Activated naive CD8-positive, alpha-beta T cell treated with anti-CD3 and anti-CD28 coated beads for 36 hours (primary cell): ENCODE measurements around the gene FAF2. TPM values are rescaled to one million over a fixed set of nuclear protein-coding genes. Genes with fewer than 3 reads are reported as not detected.
"Not testable (repeated sequence)": the region's sequence is repeated elsewhere in the genome, so short reads cannot be mapped to it uniquely, and the experiment has no call there.

Source experiments
- DNase-seq: peaks from one replicate; pipeline ENCODE4 v3.0.0; 2021
- H3K27ac Mint-ChIP-seq: one replicate; pipeline ENCODE4 v1.8.0; 2022; ENCODE audit warnings: mild to moderate bottlenecking, moderate library complexity, mixed read lengths
- H3K27me3 Mint-ChIP-seq: one replicate; pipeline ENCODE4 v1.8.0; 2022; ENCODE audit warnings: mild to moderate bottlenecking, mixed read lengths
- H3K36me3 Mint-ChIP-seq: one replicate; pipeline ENCODE4 v1.8.0; 2021; ENCODE audit warnings: mild to moderate bottlenecking, mixed read lengths
- H3K4me1 Mint-ChIP-seq: one replicate; pipeline ENCODE4 v1.8.0; 2021; ENCODE audit warnings: mixed read lengths
- H3K4me3 Mint-ChIP-seq: one replicate; pipeline ENCODE4 v1.8.0; 2022; ENCODE audit warnings: mild to moderate bottlenecking, moderate library complexity, mixed read lengths
- H3K9me3 Mint-ChIP-seq: one replicate; pipeline ENCODE4 v1.8.0; 2022; ENCODE audit warnings: mixed read lengths
- total RNA-seq, 2 experiments: library from RNA; stranded (reverse); gene quantifications; one replicate each; pipeline ENCODE4 v1.2.3, GENCODE V29; 2021

FAF2 gene
- total RNA-seq: 10 to 100 TPM; 38.1 to 38.6 TPM

- Mint-ChIP-seq H3K9me3 (peaks cover 1% of the 10 kb centered on the region), H3K27me3 (peaks cover 4% of the 10 kb centered on the region), H3K4me1 (peaks cover 39% of the 10 kb centered on the region), H3K36me3 (peaks cover 8% of the 10 kb centered on the region), H3K4me3 (peak within 1 kb of the TSS; percentile 85), H3K27ac (peak within 1 kb of the TSS; percentile 94)
- DNase-seq: peak; percentile 98
These were observed at the start of gene FAF2 for GRCh38 chr5:176447978-176448608. FAF2 (plus strand) TSS chr5:176448385; CDS start chr5:176448408, 23 bp downstream.

- Mint-ChIP-seq H3K27me3 (no peaks in the 10 kb centered on the region), H3K4me1 (no peaks in the 10 kb centered on the region), H3K9me3 (no peaks in the 10 kb centered on the region), H3K27ac (no peak overlapping the region), H3K36me3 (no peaks in the 10 kb centered on the region), H3K4me3 (no peak overlapping the region)
- DNase-seq: no peak
These were observed 47.6 kb upstream of the FAF2 start for GRCh38 chr5:176400382-176401156.

GRCh38 chr5:176401281-176402205, 46.6 kb upstream of the FAF2 start:
- H3K4me1 Mint-ChIP-seq: no peaks in the 10 kb centered on the region
- H3K9me3 Mint-ChIP-seq: no peaks in the 10 kb centered on the region
- H3K27me3 Mint-ChIP-seq: no peaks in the 10 kb centered on the region
- no peak overlapping the region for H3K27ac Mint-ChIP-seq
- DNase-seq: no peak
- H3K4me3 Mint-ChIP-seq: no peak overlapping the region
- H3K36me3 Mint-ChIP-seq: no peaks in the 10 kb centered on the region

- H3K36me3 Mint-ChIP-seq: peaks cover 2% of the 10 kb centered on the region
- no peaks in the 10 kb centered on the region for H3K27me3 Mint-ChIP-seq
- no peak overlapping the region for H3K4me3 Mint-ChIP-seq
- no peaks in the 10 kb centered on the region for H3K9me3 Mint-ChIP-seq
- no peak for DNase-seq
- H3K27ac Mint-ChIP-seq: no peak overlapping the region
- no peaks in the 10 kb centered on the region for H3K4me1 Mint-ChIP-seq
These were observed 42.3 kb upstream of the FAF2 start for GRCh38 chr5:176405656-176406435.

- Mint-ChIP-seq H3K4me3 (no peak overlapping the region), H3K27ac (no peak overlapping the region), H3K27me3 (no peaks in the 10 kb centered on the region), H3K4me1 (no peaks in the 10 kb centered on the region), H3K9me3 (no peaks in the 10 kb centered on the region), H3K36me3 (peaks cover 2% of the 10 kb centered on the region)
- DNase-seq: no peak
These were observed 41.6 kb upstream of the FAF2 start for GRCh38 chr5:176406436-176407052.

- no peak overlapping the region for H3K4me3 Mint-ChIP-seq
- H3K27ac Mint-ChIP-seq: no peak overlapping the region
- peaks cover 2% of the 10 kb centered on the region for H3K36me3 Mint-ChIP-seq
- H3K4me1 Mint-ChIP-seq: peaks cover under 1% of the 10 kb centered on the region
- H3K9me3 Mint-ChIP-seq: no peaks in the 10 kb centered on the region
- H3K27me3 Mint-ChIP-seq: no peaks in the 10 kb centered on the region
- no peak for DNase-seq
These were observed 40.5 kb upstream of the FAF2 start for GRCh38 chr5:176407456-176408251.

GRCh38 chr5:176408252-176408573, 40.0 kb upstream of the FAF2 start:
- H3K4me3 Mint-ChIP-seq, H3K36me3 Mint-ChIP-seq, H3K27me3 Mint-ChIP-seq, H3K4me1 Mint-ChIP-seq, H3K27ac Mint-ChIP-seq, H3K9me3 Mint-ChIP-seq, DNase-seq: not testable (repeated sequence)

GRCh38 chr5:176408590-176408989, 39.6 kb upstream of the FAF2 start:
- peaks cover 2% of the 10 kb centered on the region for H3K36me3 Mint-ChIP-seq
- H3K4me3 Mint-ChIP-seq: no peak overlapping the region
- H3K4me1 Mint-ChIP-seq: peaks cover 6% of the 10 kb centered on the region
- DNase-seq: no peak
- no peaks in the 10 kb centered on the region for H3K27me3 Mint-ChIP-seq
- H3K9me3 Mint-ChIP-seq: no peaks in the 10 kb centered on the region
- H3K27ac Mint-ChIP-seq: no peak overlapping the region

- Mint-ChIP-seq H3K4me3 (no peak overlapping the region), H3K36me3 (peaks cover 2% of the 10 kb centered on the region), H3K4me1 (peaks cover 18% of the 10 kb centered on the region), H3K27me3 (no peaks in the 10 kb centered on the region), H3K9me3 (no peaks in the 10 kb centered on the region), H3K27ac (no peak overlapping the region)
- no peak for DNase-seq
These were observed 38.4 kb upstream of the FAF2 start for GRCh38 chr5:176409765-176410164.

- Mint-ChIP-seq H3K4me3 (no peak overlapping the region), H3K9me3 (no peaks in the 10 kb centered on the region), H3K36me3 (peaks cover 2% of the 10 kb centered on the region), H3K27ac (no peak overlapping the region), H3K27me3 (no peaks in the 10 kb centered on the region), H3K4me1 (peaks cover 23% of the 10 kb centered on the region)
- no peak for DNase-seq
These were observed 37.6 kb upstream of the FAF2 start for GRCh38 chr5:176410486-176411180.

- Mint-ChIP-seq H3K27ac (peak overlapping the region; percentile 49), H3K9me3 (no peaks in the 10 kb centered on the region), H3K4me1 (peaks cover 32% of the 10 kb centered on the region), H3K27me3 (no peaks in the 10 kb centered on the region), H3K4me3 (no peak overlapping the region), H3K36me3 (peaks cover 2% of the 10 kb centered on the region)
- DNase-seq: no peak
These were observed 35.5 kb upstream of the FAF2 start for GRCh38 chr5:176412517-176413254.

GRCh38 chr5:176413255-176413565, 35.0 kb upstream of the FAF2 start:
- no peak overlapping the region for H3K27ac Mint-ChIP-seq
- peaks cover 32% of the 10 kb centered on the region for H3K4me1 Mint-ChIP-seq
- H3K4me3 Mint-ChIP-seq: no peak overlapping the region

GRCh38 chr5:176413709-176414191, 34.4 kb upstream of the FAF2 start:
- Mint-ChIP-seq H3K36me3 (no peaks in the 10 kb centered on the region), H3K27ac (no peak overlapping the region), H3K4me3 (no peak overlapping the region), H3K4me1 (peaks cover 32% of the 10 kb centered on the region), H3K9me3 (no peaks in the 10 kb centered on the region), H3K27me3 (no peaks in the 10 kb centered on the region)
- no peak for DNase-seq

More at GRCh38 chr5:176413255-176413565, 35.0 kb upstream of the FAF2 start:
- DNase-seq: no peak
- Mint-ChIP-seq H3K36me3 (no peaks in the 10 kb centered on the region), H3K9me3 (no peaks in the 10 kb centered on the region), H3K27me3 (no peaks in the 10 kb centered on the region)
